HG02610 (cell line): ENCODE data around the gene CLCN1.
"Not testable (repeated sequence)": the region's sequence is repeated elsewhere in the genome, so short reads cannot be mapped to it uniquely, and the experiment has no call there.

ENCODE experiments used
- ATAC-seq: cut with Tn5 transposase; IDR thresholded peaks from one replicate; pipeline ENCODE4 v1.9.1; 2021; ENCODE audit warnings: mild to moderate bottlenecking, moderate library complexity; ENCODE audit not compliant: unreplicated experiment

Gene CLCN1

DNA sequence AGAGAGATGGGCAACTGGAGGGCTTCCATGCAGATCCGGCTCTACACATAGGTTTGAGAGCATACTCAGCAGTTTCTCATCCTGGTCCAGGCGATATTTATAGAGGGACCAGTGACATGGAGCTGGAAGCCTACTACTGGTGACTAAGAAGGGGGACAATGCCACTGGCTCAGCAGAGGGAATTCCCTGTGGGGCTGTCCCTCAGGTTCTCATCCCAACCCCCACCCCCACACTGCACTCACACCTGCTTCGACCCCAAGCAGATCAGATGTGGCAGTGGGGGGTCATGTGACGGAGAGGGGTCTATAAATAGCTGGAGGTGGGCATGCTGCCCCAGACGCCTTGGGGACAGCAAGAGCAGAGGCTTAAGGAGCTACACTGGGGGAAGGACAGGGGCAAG lies at the start of gene CLCN1:
CLCN1 (plus strand) TSS at position 336 of the 400 bp plus-strand sequence. CDS start 102 bp downstream, outside the sequence.
- no peak for ATAC-seq

DNA sequence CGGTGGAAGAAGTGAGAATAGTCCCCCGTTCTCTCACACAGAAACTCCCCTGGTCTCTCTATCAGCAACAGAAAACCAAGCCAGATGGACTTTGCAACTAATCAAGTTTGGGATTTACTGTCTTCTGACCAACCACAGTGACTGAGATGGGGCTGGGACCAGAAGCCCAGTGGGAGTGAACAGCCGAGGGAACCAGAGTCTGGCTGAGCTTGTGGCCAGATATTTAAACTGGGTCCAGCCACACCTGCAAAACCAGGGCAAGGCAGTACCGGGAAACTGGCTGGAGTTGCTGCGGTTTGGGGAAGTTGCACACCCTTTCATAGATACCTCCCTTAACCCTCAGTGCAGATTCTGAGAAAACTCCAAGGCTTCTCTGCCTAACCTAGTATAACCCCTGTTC lies 46.7 kb upstream of the CLCN1 start:
- no peak for ATAC-seq

DNA sequence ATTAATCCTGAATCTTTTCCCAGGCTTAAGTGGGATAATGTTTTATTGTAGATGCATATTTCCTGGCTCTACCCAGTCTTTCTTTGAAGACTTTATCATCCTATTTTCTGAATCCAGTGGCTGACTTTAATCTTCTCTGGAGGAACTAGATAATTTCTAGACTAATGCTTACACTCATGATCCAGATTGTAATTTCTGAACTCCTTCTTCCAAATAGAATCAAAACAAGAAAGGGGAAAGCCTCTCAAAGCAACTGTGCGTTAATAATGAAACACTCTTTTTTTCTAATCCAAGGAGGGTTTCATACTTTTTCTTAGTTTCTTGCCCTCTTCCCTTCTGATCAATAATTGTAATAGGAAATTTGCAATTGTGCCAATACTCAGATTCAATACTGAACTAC lies 44.7 kb upstream of the CLCN1 start:
- no peak for ATAC-seq

DNA sequence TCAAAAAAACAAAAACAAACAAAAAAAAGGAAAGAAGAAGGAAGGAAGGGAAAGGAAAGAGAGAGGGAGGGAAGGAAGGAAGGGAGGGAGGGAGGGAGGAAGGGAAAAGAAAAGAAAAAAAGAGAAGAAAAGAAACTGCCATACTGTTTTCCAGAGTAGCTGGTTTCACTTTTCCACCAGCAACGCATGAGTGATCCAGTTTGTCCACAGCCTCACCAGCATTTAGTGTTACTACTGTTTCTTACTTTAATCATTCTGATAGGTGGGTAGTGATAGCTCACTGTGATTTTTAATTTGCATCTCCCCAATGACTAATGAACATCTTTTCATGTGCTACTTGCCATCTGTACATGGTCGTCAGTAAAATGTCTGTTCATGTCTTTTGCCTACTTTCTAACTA lies 43.0 kb upstream of the CLCN1 start:
- ATAC-seq, result no peak

DNA sequence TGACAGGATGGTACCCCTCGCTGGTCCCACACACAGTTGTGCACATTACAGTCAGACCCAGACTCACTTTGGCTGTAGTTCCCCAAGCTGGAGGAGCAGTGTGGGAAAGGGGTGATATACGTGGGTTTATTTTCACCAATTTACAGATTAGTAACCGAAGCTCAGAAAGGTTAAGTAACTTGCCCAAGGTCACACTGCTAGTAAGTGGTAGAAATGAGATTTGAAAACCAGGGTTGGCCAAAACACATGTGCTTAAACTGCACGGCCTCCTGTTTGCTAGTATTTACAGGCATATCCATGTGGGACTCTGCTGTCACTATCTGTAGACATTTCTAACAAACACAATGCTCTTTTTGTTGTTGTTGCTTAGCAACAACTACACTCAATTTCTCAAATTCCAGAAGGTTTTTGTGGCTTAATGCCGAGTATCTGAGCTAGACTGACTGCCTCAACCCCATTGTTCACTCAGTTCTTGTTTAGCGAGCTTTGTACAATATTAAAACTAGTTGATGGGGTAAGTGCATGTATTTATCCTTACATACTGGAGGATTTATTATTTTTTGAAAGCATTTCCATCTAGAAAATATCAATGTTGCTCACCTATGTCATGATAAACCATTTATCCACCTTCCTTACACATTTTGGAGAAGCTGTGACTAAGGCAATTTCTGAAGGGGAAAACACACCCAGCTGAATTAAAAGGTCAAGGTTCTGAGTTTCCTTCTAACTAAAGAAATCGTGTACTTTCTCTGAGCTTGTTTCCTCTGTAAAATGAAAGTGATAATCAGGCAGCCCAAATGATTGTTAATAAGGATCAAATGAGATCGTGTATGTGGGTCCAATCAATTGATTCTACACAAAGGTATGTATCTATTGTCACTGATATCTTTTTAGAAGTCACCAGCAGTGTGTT lies 36.5 kb upstream of the CLCN1 start:
- no peak for ATAC-seq

DNA sequence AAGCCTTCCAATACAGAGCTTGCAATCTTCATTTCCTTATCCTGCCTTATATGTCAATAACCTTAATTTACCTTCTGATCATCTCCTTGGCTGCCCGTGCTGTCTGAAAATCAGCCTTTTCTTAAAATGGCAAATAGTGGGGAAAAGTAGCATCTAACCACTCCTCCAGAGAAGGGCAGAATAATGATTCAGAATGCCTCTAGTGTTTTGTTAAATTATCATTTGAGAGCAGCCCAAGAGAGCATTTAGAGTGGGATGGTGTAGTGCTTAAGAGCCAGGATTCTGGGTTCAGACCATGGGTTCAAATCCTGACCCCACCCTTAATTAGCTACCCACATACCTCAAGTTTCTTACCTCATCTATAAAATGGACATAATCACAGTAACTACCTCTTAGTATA lies 35.8 kb upstream of the CLCN1 start:
- no peak for ATAC-seq

DNA sequence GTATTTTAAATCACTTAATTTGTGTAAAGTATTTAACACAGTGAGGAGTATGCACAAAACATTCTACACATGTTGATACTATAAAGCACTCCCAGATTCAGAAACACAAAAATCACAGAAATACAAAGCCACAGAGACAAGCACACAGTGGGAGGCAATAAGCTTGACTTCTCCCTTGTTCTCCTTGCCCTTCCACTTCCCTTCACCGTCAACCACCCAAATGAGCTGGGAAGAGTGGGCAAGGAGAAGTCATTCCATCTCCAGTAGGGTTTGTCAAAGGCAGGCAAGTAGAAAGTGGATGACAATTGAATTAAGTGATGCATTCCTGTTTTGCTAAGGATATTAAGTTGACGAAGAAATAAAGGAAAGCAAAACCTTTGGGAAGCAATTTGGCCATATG lies 35.3 kb upstream of the CLCN1 start:
- no peak for ATAC-seq

DNA sequence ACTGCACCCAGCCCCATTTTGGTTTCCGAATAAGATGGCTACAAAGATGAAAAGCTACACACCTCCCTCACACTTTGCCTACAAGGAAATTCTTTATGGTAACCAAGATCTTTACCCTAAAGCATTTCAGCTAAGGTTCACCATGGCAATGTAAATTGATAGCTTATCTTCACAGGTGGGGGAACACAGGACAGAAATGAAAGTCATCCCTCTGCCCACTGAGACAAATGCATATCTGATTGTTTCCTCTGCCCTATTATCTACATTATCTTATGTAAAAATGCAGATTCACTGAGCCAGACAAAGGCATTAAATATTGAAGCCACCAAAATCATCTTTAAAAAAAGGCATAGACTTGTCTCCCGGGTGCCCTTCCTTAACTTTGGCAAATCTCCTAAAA lies 34.4 kb upstream of the CLCN1 start:
- ATAC-seq, result no peak

DNA sequence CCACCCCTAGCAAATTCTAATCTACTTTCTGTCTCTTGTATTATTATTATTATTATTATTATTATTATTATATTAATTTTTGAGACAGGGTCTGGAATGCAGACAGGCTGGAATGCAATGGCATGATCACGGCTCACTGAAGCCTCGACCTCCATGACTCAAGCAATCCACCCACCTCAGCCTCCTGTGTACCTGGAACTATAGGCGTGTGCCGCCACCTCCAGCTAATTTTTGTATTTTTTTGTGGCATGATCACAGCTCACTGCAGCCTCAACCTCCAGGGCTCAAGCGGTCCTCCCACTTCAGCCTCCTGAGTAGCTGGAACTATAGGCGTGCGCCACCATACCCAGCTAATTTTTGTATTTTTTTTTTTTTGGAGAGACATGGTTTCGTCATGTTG lies 33.8 kb upstream of the CLCN1 start:
- no peak for ATAC-seq

DNA sequence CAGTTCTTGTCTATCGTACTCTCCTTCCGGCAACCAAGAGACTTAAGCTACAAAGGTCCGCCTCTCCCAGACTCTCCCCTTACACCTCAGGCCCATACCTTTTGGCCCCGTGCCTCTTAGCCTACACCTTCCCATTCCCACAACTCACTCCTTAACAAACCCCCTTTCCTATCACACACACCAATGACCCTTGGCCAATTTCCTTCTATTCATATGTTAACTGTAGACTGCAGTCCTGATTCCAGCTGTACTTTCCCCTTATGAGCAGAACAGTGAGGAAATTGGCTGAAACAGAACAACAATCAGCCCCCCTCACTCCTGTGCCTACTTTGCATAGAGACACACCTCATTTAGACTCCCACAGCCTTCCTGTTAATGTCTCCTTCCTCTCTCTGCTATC lies 32.5 kb upstream of the CLCN1 start:
- no peak for ATAC-seq

DNA sequence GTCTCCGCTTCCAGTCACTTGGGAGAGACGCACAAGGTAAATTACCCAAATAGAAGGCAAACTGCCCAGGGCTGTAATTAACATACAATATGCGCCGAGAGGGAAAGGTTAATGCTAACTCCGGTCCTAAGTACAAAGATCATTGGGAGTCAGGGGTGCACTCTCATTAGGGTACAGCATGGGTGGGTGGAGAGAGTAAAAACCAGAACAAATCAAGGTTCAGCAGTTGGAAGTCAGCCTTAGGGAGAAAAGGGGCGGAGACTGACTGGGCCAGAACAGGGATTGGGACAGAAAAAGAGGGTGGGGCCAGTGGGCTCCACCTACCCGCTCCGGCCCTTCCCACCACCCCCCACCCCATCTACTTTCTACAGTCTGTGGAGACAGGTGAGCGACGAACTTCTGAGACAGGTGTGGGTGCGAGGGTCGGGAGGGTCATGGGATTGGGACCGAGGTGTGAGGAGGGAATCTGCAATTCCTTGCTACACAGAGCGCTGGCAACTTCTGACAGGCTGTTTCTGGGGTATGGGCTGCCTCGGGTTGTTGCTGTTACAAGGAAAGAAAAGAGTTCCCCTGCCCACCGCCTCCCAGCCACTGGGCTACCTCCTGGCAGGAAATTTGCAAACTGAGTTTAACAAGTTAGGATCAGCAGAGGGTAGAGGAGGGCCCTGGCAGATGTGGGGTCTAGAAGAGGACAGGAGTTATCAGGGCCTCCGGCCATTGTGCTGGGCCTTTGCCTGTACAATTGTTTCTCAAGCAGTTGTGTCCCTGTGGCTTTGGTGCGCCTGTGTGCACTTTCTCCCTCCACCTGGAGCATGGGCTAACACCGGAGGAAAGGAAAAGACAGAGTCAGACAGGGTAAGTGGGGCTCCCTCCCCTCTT lies 31.1 kb upstream of the CLCN1 start, which contains the start of gene TMEM139:
TMEM139 (plus strand) TSS at position 368 of the 879 bp plus-strand sequence. CDS start 1,000 bp downstream, outside the sequence.
- ATAC-seq, result no peak

DNA sequence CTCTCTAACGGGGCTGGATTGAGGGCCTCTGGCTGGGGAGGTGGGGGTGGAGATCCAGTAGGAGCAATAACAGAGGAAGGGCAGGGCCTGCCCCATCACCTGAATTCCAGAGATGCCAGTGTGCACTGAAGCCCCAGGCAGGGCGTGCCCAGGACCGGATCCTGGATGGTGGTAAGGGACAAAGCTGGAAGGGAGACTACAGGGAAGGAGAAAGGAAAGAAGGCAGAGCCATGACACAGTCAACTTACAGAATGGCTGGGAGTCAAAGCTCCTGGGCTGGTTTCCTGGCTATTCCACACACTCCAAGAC lies 30.5 kb upstream of the CLCN1 start:
- ATAC-seq, result no peak

DNA sequence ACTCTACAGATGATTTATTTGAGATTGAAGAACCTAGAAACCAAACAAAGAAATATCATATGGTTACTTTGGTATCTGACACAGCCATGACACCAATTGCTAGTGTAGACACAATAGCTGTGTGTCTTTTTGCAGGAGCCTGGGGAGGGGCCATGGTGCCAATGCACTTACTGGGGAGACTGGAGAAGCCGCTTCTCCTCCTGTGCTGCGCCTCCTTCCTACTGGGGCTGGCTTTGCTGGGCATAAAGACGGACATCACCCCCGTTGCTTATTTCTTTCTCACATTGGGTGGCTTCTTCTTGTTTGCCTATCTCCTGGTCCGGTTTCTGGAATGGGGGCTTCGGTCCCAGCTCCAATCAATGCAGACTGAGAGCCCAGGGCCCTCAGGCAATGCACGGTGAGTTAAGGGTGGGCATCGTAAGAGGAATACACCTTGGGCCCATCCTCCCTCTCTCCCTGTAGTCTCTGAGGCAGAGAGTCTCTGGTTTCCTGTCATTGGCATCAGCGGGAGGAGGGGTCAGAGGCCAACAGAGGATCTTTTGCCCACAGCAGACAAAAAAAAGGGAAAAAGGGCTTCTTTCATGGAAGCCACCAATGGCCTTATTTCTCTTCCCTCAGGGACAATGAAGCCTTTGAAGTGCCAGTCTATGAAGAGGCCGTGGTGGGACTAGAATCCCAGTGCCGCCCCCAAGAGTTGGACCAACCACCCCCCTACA lies 29.9 kb upstream of the CLCN1 start:
- ATAC-seq, result no peak

DNA sequence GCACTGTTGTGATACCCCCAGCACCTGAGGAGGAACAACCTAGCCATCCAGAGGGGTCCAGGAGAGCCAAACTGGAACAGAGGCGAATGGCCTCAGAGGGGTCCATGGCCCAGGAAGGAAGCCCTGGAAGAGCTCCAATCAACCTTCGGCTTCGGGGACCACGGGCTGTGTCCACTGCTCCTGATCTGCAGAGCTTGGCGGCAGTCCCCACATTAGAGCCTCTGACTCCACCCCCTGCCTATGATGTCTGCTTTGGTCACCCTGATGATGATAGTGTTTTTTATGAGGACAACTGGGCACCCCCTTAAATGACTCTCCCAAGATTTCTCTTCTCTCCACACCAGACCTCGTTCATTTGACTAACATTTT lies 29.4 kb upstream of the CLCN1 start:
- ATAC-seq, result no peak

DNA sequence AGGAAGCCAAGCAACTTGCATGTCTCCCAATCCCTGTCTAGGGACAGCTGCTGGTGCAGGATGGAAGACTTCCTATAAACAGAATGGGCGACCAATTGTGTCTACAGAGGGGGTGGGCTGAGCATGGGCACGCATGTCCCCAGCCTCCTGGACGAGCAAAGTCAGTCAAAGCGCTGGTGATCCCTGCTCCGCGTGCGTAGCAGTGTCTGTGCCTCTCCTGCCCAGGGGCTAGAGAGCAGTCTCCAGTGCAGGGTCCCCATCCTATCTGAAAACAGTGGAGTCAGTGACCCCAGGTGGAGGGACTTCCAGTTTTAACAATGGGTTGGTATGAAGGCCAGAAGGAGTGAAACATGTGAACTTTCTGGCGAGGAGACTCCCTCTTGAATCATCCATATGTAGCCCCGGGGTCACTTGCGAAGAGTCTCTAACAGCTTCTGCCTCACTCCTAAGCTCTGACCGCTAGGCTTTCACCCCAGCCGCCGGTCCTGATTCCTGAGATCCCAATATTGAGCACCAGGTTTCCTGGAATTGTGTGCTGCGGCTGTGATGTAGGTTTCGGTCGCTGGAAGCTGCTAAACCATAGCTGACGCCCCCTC lies 28.5 kb upstream of the CLCN1 start:
- no peak for ATAC-seq

DNA sequence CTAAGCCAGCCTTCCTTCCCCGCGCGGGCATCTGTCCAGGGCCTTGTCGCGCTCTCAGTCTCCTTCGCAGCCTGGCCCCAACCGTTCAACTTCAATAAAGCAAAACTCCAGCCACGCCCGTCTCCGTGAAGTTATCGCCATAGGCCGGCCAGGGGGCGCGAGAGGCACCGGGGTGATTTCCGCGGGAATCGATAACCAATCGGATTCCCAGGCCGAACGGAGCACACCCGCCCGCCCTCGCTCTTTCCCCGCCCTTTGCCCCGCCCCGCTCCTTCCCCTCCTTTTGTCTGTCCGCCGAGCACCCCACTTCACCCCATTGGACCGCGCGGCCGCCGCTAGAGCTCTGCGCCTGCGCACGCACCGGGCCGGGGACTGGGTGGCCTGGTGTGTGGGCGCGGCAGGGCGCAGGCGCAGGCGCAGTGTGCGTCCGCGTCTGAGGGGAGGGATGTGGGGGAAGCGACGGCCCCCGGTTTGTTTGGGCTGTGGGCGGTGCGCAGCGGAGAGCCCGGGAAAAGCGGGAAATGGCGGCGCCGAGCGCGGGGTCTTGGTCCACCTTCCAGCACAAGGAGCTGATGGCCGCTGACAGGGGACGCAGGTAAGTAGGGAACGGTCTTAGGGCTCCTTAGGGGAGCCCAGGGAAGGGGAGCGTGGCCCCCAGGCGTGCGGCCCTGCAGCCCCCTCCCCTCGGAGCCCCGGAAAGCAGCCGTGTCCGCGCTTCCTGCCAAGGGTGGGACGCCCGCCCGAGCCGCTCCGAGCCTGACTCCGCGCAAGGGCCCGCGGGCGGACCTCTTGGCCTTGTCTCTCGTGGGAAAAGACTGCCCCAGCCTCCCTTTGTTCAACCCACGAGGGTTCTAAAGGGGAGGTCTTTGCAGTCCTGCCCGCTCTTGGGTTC lies 27.7 kb upstream of the CLCN1 start, which contains the start of gene CASP2:
CASP2 (plus strand) TSS at position 417 of the 892 bp plus-strand sequence; CDS start at position 522, 105 bp downstream.
- peak; percentile 93 for ATAC-seq

DNA sequence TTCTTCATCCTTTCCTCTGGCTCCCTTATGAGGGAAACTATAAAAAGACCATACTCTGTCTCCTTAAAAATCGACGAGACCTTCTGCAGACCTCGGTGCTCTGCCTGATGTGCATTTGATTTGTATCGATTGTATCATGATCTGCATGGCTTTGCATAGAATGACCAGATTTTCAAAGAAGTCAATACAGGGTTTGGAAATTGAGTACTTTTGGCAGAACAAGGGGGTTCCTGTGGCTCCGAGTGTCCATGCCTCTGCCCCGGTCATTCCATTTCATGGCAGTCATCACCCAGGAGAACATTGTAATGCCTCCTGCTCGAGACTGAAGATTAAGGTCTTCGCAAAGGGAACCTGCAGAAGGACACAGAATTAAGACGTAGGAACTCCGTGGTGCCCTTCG lies 27.1 kb upstream of the CLCN1 start:
- ATAC-seq, result no peak

DNA sequence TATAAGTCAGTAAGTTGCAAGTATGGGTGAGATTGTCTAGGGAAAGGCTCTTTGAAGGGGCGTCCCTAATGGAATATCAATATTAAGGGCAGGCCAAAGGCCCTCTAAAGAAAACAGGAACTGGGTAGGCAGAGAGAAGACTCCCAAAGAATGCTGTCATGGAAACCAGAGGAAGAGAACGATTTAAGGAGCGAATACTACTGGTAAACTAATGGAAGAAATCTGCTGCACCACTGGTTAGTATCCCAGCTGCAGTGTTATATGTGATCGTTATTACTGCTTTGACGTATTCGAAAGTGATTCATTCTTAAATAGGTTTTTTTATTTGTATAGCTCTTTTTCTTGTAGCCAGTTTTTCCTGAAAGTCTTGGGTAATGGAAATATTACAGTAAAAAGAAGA lies 26.5 kb upstream of the CLCN1 start:
- ATAC-seq, result no peak

DNA sequence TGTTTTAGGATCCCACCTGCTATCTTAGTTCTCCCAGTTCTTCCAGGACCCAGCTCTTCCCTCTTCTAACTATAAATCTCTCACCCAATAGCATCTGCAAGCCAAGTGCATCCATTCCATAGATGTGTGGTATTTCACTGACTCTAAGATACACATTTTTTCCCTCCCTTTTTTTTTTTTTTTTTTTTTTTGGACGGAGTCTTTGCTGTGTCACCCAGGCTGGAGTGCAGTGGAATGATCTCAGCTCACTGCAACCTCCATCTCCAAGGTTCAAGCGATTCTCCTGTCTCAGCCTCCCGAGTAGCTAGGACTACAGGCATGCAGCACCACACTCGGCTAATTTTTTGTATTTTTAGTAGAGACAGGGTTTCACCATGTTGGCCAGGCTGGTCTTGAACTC lies 26.0 kb upstream of the CLCN1 start:
- ATAC-seq, result not testable (repeated sequence)

DNA sequence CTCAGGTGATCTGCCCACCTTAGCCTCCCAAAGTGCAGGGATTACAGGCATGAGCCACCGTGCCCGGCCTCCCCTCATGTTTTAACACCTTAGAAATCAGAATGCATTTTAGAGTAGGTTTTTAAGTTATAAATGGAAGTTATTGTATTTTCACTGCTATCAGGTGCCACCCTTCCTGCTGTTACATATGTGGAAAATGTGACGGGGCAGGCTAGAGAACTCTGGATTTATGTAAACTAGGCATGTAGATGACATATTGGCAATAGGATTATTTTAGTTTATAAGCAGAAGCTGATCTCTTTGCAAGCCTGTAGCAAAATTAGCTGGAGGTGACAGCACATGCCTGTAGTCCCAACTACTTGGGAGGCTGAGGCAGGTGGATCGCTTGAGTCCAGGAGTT lies 25.6 kb upstream of the CLCN1 start:
- ATAC-seq, result no peak
